Amygdala (tissue), 56 donors: ENCODE measurements around the gene SOX11.
A peak's percentile ranks its signal among the peaks of the same experiment; 100 is the strongest.

Source experiments
- DNase-seq, 56 donors: peaks; one replicate each; lab custom pipeline; 2025; lab: John Stamatoyannopoulos, UW

Gene SOX11

GRCh38 chr2:5720426-5720825 is 28.2 kb downstream of the SOX11 start:
- no peak for DNase-seq

- no peak for DNase-seq
Measured at GRCh38 chr2:5722236-5722635, 30.1 kb downstream of the SOX11 start.

DNA sequence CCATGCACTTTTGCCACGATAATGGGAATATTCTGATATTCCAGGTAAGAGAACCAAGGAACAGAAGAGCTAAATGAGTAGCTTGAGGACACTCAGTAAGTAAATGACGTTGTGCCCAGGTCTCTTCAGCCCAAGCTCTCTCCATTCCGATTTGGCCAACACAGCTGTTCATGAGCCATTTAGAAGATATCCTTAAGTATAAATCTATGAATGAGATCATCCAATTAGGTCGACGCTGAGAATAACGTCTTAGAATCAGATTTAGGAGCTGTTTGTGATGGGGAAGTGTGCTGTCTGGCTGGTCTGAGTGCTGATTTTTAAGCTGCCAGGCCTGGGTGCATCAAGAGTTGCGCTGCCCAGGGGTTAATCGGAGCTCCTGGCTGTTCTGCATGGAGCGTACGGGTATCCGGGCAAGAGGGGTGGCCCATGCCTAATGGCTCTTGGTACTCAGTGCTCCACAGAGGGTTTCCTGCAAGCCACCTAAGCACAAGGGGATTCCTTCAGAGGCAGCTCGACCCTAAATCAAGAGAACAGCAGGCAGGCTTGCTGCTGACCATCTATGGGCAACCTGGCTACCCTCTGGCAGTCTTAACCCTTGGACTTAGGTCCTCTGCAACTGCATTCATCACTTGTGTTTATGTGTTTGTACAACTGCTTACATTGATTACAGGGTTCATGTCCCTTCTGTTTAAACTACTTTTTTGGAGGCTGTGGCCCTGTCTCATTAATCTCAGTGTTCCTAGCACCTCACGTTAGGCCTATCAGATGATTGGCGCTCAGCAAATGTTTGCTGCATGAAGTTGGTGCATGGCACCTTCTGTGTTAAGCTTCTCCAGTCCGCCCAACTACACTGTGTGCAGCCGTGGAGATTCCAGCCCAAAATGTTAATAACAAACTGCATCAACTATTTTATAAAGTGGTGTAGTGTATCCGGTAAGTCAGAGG is 31.9 kb downstream of the SOX11 start:
- DNase-seq, result no peak

GRCh38 chr2:5725072-5725471 is 32.9 kb downstream of the SOX11 start:
- no peak for DNase-seq

GRCh38 chr2:5725794-5726463 is 33.7 kb downstream of the SOX11 start:
- DNase-seq, result peak in 5 of 56 donors; percentile 7 to 29 (median 14)

GRCh38 chr2:5727235-5727634 is 35.1 kb downstream of the SOX11 start:
- no peak for DNase-seq

DNA sequence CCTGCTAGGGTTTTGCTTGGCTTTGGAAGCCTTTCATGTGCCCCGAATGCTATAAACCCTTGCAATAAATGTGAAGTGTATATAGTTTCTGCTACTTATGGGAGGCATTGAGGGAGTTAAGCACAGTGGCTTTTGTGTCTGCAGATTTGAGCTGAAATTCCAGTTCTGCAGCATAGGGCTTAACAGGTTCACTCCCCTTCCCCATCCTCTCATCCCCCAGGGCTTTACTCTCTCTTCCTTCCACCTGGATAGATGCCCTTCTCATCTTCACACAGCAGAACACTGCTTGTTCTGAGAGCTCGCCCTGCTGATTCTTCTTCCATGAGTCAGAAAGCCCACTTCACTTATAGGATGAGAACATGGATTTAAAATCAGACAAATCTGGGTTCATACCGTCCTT is 37.2 kb downstream of the SOX11 start:
- DNase-seq, result no peak

DNA sequence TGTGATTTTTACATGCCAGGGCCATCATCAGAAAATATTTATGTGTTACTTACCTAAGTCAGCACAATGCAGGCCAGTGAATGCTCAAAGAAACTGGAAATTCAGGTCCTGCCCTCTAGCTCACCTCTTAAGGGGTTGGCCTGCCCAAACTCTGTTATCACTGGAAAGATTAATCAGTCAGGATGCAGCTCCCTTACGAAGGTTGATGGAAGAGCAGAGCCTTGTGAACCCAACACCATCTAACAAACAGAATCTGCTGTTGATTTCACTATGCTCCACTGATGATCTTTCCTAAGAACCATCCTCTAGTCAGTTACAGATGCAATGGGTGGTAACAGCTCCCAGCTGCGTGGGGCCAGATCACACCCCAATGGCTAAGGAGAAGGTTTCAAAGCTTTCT is 38.2 kb downstream of the SOX11 start:
- DNase-seq, result no peak

- no peak for DNase-seq
Measured at GRCh38 chr2:5734859-5735520, 42.8 kb downstream of the SOX11 start.

GRCh38 chr2:5735521-5735861 is 43.3 kb downstream of the SOX11 start:
- DNase-seq, result no peak

DNA sequence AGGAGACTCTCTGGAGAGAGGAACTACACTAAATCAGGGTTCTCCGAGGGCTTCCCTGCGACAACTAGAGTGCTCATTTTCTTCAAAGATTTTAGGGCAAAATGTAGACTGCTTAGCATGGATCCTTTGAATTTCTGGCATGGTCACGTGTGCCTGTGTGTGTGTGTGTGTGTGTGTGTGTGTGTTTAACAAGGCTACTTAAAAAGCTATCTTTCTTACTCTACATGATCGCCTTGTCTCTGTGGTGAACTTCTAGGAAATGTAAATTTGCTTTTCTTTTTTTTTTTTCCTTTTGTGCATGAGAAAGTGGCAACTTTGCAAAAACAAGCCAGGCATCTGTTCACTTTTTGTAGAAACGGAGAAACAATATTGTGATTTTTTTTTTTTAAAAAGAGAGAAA is 43.9 kb downstream of the SOX11 start:
- DNase-seq, result no peak

- DNase-seq, result no peak
Measured at GRCh38 chr2:5736886-5737285, 44.7 kb downstream of the SOX11 start.

DNA sequence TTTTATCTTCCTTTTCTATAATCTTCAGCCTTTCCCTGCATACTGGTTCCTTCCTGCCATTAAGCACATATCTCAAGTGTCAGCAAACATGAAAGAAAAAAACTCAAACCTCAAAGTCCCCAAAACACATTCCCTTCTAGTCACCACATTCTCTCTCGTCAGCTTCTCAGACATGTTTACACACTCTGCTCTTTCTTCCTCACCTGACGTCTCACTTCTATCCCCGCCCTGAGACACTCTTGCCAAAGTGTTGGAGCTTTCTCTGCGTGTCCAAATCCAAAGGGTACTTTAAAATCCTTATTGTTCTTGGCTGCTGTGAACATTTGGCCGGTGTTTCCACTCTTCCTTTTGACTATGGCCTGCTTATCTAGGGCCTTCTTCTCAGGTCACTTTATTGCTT is 47.9 kb downstream of the SOX11 start:
- no peak for DNase-seq

DNA sequence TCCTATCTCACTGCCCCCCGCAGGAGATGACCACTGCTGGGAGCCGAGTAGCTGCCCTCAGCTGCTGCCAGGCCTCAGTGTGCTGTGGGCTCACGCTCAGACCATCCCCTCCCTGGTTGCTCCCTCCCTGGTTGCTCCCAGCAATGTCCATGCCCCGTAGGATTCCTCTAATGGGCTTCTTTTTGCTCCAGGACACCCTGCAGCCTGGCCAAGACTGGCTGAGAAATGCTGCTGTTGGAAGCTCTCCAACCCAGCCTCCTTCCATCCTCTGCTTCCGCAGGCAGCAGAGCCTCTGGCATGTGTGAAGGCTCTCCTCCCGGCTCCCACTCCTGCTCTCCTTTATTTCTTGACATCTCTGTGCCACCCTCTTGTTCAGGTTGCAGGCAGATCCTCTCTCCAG is 48.6 kb downstream of the SOX11 start:
- DNase-seq, result peak in 6 of 56 donors; percentile 2 to 17 (median 8)

GRCh38 chr2:5741242-5741641 is 49.1 kb downstream of the SOX11 start:
- no peak for DNase-seq

DNA sequence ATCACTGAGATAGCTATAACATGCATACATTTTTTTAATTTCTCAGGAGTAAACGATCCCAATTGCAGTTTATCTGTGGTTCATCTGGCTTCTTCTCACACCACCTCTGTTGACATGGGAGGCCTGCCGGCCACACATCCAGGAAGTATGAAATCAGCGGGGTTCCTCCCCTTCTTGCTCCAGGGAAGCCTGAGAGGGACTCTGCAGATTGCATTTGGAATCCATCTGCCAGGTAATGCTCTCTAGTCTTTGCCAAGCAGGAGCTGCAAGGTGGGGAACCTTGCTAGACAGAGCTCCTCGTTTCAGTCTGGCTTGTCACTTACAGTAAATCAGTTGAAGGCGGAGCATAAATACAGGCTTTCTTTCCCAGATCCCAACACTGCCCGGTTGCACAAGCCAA is 49.9 kb downstream of the SOX11 start:
- DNase-seq, result no peak

DNA sequence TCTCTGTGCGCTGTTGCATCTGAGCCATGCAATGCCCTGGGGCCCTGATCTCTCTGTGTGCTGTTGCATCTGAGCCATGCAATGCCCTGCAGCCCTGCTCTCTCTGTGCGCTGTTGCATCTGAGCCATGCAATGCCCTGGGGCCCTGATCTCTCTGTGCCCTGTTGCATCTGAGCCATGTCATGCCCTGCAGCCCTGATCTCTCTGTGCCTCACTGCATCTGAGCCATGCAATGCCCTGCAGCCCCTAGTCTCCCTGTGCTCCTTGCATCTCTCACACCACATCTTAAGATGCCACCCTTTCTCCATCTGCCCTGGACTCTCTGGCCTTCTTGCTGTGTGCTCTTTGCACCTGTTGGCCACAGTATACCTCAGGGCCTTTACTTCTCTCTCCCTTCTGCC is 56.2 kb downstream of the SOX11 start:
- no peak for DNase-seq

GRCh38 chr2:5748946-5749345 is 56.8 kb downstream of the SOX11 start:
- no peak for DNase-seq

- DNase-seq, result peak in 15 of 56 donors; percentile 2 to 51 (median 14)
Measured at GRCh38 chr2:5749347-5749746, 57.2 kb downstream of the SOX11 start.
